GM19099 (cell line): ENCODE data around the gene KCNH3.

ENCODE experiments used
- POLR2A ChIP-seq: IDR thresholded peaks from 3 replicates; pipeline ENCODE4 v1.6.1; 2011; ENCODE audit warnings: low read depth; ENCODE audit not compliant: insufficient read length; ENCODE audit errors: extremely low read depth

Gene KCNH3

GRCh38 chr12:49538510-49539403 is at the start of gene KCNH3:
KCNH3 (plus strand) TSS chr12:49539030; CDS start chr12:49539417, 387 bp downstream.
- TF ChIP-seq POLR2A = no peak

GRCh38 chr12:49489154-49489553 is 49.7 kb upstream of the KCNH3 start:
- TF ChIP-seq POLR2A = no peak

GRCh38 chr12:49489720-49490119 is 49.1 kb upstream of the KCNH3 start:
- no peak for TF ChIP-seq POLR2A

GRCh38 chr12:49491823-49492222 is 47.0 kb upstream of the KCNH3 start:
- no peak for TF ChIP-seq POLR2A

GRCh38 chr12:49493900-49494299 is 44.9 kb upstream of the KCNH3 start:
- TF ChIP-seq POLR2A = no peak

- TF ChIP-seq POLR2A = no peak
These were observed 42.1 kb upstream of the KCNH3 start for GRCh38 chr12:49496417-49497360.

- no peak for TF ChIP-seq POLR2A
These were observed 36.9 kb upstream of the KCNH3 start for GRCh38 chr12:49501895-49502294.

GRCh38 chr12:49502590-49502989 is 36.2 kb upstream of the KCNH3 start:
- TF ChIP-seq POLR2A = no peak

- no peak for TF ChIP-seq POLR2A
These were observed 35.1 kb upstream of the KCNH3 start for GRCh38 chr12:49503674-49504180.

- no peak for TF ChIP-seq POLR2A
These were observed 33.2 kb upstream of the KCNH3 start for GRCh38 chr12:49505672-49506071.

GRCh38 chr12:49507139-49507538 is 31.7 kb upstream of the KCNH3 start:
- no peak for TF ChIP-seq POLR2A

- TF ChIP-seq POLR2A = no peak
These were observed 27.4 kb upstream of the KCNH3 start for GRCh38 chr12:49511410-49511809.

GRCh38 chr12:49512546-49512945 is 26.3 kb upstream of the KCNH3 start:
- TF ChIP-seq POLR2A = no peak

GRCh38 chr12:49515266-49515665 is 23.6 kb upstream of the KCNH3 start:
- no peak for TF ChIP-seq POLR2A

- no peak for TF ChIP-seq POLR2A
These were observed 19.8 kb upstream of the KCNH3 start for GRCh38 chr12:49518914-49519573.
